UCSD-AML1 (cell line): ENCODE data around the gene FBXO10.
"Not testable (repeated sequence)": the region's sequence is repeated elsewhere in the genome, so short reads cannot be mapped to it uniquely, and the experiment has no call there.

ENCODE experiments used
- DNase-seq: peaks from one replicate; lab custom pipeline; 2025; ENCODE audit not compliant: unreplicated experiment; lab: John Stamatoyannopoulos, UW

Gene FBXO10

DNA sequence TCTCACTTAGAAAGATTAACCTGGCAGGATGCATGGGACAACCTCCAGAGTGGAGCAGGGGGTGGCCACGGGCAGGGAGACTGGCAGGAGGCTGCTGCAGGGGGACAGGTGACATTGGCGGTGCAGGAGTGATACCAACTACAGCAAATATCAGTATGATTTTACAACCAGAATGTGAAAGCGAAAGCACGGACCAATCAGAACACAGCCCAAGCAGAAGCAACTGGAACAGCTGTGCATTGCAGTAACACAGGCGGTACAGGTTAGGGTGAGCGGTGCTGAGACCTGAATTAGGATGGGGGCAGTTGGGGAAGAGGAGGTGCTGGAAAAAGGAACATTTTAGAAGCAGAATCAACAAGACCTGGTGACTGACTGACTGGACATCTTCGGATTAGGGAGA is 61.2 kb downstream of the FBXO10 start:
- DNase-seq, result no peak

DNA sequence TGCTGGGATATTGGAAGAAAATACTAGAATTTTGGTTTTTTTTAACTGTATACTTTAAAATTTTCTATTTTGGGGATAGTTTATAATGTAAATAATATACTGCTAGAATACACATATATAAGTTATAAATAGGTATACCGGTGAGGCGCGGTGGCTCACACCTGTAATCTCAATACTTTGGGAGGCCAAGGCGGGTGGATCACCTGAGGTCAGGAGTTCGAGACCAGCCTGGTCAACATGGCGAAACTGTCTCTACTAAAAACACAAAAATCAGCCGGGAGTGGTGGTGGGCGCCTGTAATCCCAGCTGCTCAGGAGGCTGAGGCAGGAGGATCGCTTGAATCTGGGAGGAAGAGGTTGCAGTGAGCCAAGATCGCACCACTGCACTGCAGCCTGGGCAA is 61.8 kb downstream of the FBXO10 start:
- DNase-seq, result not testable (repeated sequence)

DNA sequence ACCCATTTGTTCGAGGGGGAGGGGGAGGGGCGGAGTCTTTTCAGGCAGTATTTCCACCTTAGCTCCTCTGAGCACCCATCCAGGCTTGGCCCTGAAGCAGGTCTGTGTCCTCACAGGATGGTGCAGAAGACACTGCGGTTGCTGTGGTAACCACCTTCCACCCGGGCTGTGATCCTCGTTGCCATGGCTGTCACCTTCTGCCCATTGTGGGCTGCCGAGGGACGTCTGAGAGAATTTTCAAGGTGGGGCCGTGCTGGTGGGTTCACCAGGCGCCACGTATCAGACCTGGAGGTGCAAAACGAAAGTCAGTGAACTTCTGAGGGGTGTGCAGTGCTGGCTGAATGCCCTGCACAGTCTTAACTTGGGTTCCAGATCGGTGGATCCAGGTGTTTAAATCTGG is 63.7 kb downstream of the FBXO10 start:
- no peak for DNase-seq

DNA sequence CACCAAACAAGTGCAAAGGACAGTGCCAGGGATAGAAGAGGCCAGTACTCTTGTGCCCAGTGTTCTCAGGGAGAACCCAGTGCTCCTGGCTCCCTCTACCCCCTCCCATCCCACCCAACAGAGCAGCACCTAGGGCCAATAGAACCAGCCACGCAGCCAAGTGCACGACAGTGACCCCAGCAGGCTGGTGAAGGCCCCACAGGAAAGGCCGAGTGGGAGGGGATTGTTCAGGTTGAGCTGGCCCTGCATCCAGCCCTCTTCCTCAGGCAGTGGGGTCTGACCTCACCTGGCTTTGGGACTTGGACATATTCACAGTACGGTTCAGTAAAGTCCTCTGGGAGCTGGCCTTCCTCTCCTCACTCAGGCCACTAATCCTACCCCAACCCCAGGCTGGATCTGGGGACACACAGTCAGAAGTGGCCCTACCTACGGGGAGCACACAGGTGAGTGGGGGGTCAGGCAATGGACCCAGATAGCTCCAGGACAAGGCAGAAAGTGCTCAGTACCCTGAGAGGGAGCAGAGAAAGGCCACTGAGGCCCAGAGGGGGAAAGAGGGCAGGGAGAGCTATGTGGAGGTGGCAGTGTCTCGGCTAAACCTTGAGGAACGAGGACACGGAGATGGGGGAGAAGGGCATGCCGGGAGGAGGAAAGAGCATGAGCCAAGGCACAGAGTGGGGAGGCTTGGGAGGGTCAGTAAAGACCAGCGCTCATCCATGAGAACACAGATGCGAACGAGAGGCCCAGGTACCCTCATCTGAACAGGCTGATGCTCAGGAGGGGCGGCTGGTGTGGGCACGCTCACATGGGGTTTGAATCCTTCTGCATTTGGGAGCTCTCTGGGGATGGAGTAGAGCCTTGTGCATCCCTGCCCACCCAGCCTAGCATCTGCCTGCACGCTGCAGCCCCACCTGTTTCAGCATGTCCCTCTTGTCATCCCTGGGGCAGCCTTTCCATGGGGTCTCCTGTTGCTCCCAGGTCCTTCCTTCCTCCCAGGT is 64.9 kb downstream of the FBXO10 start:
- no peak for DNase-seq

DNA sequence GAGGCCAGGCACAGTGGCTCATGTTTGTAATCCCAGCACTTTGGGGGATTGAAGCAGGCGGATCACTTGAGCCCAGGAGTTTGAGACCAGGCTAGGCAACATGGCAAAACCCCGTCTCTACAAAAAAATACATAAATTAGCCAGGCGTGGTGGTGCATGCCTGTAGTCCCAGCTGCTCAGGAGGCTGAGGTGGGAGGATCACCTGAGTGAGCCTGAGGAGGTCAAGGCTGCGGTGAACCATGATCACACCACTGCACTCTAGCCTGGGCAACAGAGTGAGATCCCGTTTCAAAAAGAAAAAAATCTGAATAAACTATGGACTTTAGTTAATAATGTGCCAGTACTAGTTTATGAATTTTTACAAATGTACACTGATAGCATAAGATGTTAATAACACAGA is 66.1 kb downstream of the FBXO10 start:
- DNase-seq, result not testable (repeated sequence)

DNA sequence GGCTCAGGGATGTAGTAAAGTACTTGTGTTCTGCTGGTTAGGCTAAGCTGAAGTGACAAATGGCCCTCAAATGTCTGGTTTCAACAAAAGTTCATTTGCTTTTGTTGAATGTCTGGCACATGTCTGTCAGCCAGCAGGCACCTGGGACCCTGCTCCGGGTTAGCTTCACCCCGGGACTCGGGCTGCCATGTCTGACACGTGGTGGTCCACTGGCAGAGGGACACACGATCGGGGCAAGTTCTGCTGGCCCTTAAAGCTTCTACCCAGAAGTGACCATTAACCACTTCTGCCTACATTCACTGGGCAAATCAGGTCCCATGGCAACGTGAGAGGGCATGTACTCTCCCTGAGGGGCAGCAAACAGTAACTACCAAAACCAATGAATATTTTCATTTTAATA is 66.6 kb downstream of the FBXO10 start:
- DNase-seq, result no peak

DNA sequence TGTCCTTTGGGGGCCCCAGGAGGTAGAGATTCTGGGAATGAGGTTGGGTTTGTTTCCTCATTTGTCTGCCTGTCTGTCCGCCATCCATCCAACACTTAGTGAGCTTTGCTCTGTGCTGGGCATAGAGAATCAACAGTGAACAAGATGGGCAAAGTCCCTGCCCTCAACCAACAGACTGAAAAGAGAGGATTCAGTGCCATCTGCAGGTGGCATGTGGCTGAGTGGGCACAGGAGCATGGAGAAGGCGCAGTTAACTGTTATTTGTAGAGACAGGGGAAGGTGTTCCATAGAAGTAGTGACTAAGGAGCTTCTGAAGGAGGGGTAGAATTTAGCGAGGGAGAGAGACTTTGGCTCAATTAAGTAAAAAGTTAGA is 67.4 kb downstream of the FBXO10 start:
- DNase-seq, result no peak

DNA sequence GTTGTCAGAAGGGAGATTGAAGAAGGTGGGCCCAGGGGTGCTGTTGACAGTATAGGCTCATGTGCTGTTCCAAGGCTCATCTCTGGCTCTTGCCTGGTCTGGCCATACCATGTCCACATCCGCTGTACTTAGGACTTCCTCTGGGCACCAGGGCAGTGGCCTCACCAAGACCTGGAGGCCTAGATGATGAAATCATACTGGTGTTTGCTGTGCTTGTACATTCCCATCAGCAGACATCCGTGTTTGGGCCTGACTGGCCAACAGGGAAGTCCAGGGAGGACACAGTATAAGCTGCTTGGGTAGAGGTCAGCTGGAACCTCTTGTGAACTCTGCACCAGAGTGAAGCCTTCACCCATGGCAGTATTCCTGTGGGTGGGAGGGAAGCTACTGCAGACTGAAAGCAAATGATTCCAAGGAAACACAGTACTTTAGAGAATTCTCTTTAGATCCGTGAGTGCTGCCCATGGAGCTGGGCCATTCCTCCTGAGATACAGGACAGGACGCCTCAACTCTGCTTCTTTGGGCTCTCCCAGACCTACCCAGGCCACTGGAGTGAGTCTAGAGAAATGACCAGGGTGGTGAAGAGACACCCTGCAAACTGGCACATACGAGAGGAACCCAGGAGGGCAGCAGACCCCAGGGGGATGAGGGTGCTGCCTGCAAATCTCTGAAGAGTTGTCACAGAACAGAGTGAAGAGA is 67.9 kb downstream of the FBXO10 start:
- DNase-seq, result no peak

DNA sequence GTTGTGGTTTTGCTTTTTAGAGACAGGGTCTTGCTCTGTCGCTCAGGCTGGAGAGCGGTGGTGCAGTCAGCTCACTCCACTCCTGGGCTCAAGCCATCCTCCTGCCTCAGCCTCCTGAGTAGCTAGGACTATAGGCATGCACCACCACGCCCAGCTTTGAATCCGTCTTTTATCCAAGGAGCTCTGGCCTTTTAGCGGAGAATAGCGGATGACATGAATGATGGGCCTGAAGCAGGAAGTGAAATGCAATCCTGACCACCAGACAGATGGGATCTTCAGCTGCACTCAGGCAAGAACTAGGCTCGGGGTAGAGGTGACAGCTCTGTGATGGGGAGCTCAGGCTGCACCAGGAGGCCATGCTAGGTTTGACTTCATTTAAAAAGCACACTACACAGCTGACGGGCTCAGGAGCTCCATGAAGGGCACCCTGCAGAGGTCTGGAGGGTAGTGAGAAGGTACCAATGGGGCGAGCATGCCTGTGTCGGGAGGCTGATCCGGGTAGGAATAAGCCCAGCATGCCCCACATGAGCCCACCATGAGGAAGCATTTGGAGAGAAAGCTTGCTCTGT is 68.5 kb downstream of the FBXO10 start:
- no peak for DNase-seq

DNA sequence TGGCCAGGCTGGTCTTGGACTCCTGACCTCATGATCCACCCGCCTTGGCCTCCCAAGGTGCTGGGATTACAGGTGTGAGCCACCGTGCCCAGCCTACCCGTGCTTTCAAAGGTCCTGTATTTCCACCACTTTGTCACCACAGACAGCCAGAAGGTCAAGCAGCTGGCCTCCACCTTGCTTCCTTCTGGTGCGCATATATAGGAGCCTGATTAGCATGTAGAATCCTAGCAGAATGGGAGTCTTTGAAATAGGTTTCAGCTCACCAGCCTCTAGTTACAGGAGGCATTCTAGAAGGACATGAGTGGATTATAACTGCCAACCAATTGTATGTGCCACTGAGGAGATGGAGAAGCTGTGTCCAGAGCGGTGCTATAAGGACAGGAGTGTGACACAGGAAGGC is 71.6 kb downstream of the FBXO10 start:
- no peak for DNase-seq

DNA sequence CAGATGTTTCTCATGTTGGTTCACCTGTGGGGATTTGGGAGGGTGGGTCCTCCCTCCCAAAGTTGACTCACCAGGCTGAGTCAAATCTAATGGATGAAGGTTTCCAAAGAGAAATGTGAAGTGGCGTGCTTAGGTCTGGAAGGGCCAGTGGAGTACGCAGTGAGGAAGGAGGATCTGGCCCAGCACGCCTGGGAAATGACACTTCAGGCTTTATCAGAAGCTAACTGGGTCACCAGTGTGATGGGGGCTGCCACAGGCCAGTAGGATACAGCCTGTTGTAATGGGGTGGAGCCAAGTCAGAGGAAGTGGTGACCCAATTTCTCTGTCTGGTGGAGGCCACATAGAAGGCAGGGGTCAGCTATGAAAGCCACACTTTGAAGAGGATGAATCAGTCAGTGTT is 72.4 kb downstream of the FBXO10 start:
- DNase-seq, result no peak

DNA sequence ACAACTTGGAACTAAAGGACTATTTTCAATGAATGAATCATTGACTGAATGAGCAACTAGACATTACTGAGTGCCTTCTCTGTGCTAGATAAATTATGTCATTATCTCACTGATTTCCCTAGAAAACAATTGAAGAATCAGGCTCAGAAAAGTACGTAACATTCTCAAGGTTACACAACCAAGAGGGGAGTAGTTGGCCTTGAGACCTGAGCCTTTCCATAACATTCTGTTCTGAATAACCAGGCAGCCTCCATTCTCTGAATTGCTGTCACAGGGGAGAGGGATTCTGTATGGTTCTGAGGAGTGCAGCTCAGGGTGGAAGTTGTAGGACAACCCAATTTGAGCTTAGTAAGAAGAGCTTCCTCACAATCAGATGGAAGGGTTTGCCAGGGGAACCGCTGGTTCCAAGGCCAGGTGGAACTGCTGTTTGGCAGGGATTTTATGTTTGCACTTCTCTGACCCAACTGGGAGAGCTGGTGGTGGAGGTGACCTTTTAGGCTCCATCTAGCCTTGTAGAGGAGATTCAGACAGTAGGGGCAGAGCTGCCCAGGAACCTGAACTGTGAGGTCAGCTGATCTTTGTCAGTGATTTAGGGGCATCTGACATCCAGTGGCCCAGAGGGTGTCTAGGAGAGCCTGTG is 74.1 kb downstream of the FBXO10 start:
- DNase-seq, result no peak

DNA sequence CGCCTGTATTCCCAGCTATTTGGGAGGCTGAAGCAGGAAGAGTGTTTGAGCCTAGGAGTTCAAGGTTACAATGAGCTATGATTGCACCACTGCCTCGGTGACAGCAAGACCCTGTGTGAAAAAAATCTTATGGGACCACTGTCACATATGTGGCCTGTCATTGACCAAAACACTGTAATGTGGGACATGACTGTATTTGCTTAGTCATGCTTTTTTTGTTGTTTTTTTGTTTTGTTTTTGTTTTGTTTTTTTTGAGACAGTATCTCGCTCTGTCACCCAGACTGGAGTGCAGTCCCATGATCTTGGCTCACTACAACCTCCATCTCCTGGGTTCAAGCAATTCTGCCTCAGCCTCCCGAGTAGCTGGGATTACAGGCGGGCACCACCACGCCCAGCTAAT is 76.9 kb downstream of the FBXO10 start:
- no peak for DNase-seq

DNA sequence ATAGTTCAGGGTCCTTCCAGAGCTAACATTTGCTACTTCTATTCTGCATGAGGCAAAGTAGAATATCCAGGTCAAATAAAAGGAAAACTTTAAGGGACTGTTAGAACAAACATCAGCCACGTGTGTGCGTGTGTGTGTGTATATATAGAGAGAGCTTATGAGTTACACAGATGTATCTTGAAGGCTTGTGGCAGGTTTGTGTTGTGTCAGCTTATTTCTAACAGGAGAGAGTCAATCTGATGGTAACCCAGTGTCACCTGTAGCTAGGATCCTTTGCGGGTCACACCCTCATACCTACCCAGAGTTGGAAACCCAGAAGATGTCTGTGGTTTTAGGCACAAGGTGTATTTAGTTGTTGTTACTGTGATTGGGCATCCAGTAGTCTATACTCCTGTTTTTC is 77.7 kb downstream of the FBXO10 start:
- no peak for DNase-seq

DNA sequence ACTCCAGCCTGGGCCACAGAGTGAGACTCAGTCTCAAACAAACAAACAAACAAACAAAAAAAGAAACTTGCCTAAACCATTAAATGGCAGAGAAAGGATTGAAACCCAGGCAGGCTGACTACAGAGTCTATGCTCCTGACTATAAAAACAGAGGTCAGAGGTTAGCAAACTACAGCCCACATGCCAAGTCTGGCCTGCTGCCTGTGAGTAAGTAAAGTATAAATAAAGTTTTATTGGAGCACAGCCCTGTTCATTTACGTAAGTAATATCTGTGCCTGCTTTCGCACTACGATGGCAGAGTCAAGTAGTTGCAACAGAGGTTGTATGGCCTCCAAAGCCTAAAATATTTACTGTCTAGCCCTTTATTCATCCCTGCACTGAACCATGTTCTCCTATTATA is 78.9 kb downstream of the FBXO10 start:
- no peak for DNase-seq

DNA sequence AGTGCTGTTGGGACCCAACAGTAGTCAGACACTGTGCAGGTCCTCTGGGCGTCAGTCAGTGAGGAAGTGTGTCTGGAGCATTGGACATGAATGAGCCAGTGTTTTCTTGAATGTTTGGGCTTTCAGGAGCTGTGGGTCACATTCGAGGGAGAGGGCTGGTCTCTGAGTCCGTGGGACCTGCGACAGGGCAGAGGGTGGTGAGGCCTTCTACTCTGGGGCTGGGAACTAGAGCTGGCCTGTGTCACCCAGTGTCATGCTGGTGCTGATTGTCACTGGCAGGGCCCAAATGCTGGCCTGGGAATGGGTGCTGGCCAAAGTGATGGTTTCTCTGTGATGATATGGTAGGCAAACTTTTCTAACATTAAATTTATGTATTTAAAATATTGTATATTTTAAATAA is 80.2 kb downstream of the FBXO10 start:
- DNase-seq, result no peak

DNA sequence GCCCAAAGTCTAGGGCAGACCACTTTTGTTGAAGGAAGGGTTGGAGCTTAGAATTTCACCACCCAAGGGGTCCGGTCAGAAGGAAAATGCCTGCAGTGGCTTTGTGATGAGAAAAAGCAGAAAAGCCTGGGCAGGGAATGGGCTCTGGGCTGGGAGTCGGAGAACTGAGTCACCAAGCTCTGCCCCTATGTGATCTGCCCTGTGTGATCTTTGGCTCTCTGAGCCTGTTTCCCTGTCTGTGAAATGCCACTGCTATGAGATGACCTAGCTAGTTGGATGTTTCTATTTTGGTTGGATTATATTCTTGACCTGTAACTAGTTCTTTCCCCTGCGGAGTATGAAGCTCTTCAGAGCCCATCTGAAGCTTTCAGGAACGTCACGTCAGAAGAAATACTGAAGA is 80.6 kb downstream of the FBXO10 start:
- DNase-seq, result no peak

DNA sequence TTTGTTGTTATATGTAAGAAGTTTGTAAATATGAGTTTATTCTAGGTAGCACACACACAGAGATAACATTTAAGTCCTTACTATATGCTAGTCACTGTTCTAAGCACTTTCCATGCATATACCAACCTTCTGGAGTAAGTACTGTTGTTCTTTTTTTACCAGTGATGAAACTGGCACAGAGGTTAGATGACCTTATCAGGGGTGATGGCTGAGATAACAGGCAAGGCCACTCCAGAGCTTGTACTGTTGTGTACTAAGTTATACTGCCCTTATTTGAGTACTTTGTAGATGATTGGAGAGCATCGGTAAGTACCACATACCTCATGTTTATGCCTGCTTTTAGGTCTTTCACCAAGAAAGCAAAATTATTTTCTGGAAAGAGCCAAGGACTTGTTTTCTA is 84.2 kb downstream of the FBXO10 start:
- no peak for DNase-seq

DNA sequence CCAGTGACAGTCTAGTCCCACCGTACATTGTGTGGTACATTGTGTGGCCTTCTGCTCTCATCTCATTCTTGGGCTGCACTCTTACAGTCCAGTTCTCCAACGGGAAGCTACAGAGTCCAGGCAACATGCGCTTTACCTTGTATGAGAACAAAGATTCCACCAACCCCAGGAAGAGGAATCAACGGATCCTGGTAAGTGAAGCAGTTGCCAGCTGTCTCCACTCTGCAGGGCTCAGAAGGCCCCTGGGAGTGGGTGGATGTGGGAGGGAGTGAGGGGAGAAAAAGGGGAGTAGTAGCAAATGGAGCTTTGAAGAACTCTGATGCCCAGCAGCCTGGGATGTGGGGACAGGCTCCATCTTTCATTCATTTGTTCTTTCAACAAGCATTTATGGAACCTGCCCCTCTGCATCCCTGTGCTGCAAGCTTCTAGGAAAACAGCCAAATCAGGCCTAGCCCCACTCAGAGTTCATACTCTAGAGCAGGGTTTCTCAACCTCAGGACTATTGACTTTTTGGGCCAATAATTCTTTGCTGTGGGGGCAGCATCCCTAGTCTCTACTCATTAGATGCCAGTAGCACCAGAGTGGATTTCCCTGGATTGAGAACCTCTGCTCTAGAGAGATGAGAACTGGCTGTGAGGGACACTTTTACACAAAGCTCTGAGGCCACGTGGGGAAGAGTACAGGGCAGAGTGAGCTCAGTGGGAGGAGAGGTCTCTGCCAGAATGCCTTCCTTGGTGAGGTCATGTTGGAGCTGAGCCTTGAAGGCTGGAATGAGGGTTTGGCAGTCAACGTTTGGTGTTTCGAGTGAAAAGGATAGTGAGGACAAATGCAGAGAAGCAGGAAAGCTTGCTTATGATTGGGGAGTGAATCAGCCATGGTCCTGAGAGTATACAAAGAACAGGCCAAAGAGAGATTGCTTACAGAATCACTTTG is 89.3 kb downstream of the FBXO10 start:
- DNase-seq, result no peak

DNA sequence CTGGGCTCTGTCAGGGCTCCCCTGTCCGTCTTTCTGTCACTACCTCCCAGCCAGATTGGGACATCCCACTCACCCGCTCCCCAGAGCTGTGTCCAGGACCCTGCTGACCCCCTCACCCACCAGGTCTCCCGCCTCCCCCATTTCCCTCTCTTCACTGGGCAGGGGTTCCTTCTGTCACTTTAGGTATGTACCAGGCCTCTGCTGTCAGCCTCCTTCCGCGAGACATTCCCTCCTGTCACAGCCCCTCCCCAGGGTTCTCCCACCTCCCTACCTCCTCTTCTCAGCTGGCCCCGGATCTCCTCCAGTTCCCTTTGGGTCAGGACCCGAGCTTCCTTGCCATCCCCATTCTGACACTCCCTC is 89.9 kb downstream of the FBXO10 start:
- DNase-seq, result peak; percentile 36
